ENCODE results near the gene RAB11FIP4.

DNA sequence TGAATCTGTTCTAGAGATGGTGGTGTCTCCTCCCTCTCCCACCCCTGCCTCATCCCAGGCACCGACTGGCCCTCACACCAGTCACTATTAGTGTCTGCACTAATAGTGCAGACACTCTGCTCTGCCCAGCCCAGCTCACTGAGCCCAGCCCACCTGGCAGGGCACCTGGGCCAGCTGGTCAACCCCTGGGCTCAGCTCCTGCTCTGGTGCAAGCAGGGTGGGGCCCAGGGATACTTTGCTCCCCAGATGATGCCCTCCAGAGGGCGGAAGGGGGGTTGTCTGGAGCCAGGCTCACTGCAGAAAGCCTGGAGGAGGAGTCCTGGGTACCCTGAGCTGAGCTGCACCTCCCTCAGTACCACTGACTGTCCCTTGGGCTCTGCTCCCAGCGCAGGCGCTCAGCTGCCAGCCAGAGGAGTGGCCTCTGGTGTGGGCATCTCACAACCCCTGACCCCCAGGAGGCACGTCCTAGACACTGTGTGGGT lies 14.5 kb downstream of the RAB11FIP4 start:
- TF ChIP-seq EP300 (IDR thresholded peaks at IDR 0.05; ENCODE audit: borderline replicate concordance in 1 of 2, control insufficient read depth in 1 of 2, low read depth in 2 of 2, low read length in 2 of 2) (no peak), NFYB (IDR thresholded peaks at IDR 0.05; ENCODE audit: insufficient read depth, low read depth, low read length) (no peak), MEF2A (IDR thresholded peaks at IDR 0.05; ENCODE audit: insufficient read depth, low read depth, low read length) (no peak), POLR2A (IDR thresholded peaks at IDR 0.05; ENCODE audit: low read depth, low read length) (no peak), JUND (IDR thresholded peaks at IDR 0.05; ENCODE audit: low read depth, low read length) (no peak), MTA3 (IDR thresholded peaks at IDR 0.05; ENCODE audit: borderline replicate concordance, low read length) (no peak), ZZZ3 (IDR thresholded peaks at IDR 0.05; ENCODE audit: control insufficient read depth, insufficient read length, low read depth) (no peak), NBN (IDR thresholded peaks at IDR 0.05) (no peak), CTCF (IDR thresholded peaks at IDR 0.05 in 2 of 3, conservative IDR thresholded peaks at IDR 0.05 in 1 of 3; ENCODE audit: control insufficient read depth in 2 of 3, extremely low read depth in 1 of 3, insufficient read depth in 1 of 3, low read depth in 3 of 3, low read length in 3 of 3) (no peak), SUZ12 (IDR thresholded peaks at IDR 0.05; ENCODE audit: unreplicated experiment) (no peak), FOS (IDR thresholded peaks at IDR 0.05; ENCODE audit: borderline replicate concordance, extremely low read depth, insufficient read length) (no peak)
- TF ChIP-seq, protein P1, sequence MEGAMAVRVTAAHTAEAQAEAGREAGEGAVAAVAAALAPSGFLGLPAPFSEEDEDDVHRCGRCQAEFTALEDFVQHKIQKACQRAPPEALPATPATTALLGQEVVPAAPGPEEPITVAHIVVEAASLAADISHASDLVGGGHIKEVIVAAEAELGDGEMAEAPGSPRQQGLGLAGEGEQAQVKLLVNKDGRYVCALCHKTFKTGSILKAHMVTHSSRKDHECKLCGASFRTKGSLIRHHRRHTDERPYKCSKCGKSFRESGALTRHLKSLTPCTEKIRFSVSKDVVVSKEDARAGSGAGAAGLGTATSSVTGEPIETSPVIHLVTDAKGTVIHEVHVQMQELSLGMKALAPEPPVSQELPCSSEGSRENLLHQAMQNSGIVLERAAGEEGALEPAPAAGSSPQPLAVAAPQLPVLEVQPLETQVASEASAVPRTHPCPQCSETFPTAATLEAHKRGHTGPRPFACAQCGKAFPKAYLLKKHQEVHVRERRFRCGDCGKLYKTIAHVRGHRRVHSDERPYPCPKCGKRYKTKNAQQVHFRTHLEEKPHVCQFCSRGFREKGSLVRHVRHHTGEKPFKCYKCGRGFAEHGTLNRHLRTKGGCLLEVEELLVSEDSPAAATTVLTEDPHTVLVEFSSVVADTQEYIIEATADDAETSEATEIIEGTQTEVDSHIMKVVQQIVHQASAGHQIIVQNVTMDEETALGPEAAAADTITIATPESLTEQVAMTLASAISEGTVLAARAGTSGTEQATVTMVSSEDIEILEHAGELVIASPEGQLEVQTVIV (IDR thresholded peaks at IDR 0.05; ENCODE audit: borderline replicate concordance, partially characterized antibody): no peak
